Gastrocnemius medialis (tissue), 4 donors: ENCODE measurements around the gene LUZP1. TPM values are rescaled to one million over a fixed set of nuclear protein-coding genes. Genes with fewer than 3 reads are reported as not detected.
A peak's percentile ranks its signal among the peaks of the same experiment; 100 is the strongest.

Experiments used
- ATAC-seq, 2 donors: fragments of 150-250 bp; one replicate each; pipeline ENCODE4 v1.9.1; 2016
- DNase-seq, 2 donors: peaks; one replicate each; pipeline ENCODE4 v3.0.0-alpha.2; 2019
- H3K27ac ChIP-seq, 4 donors: fragments of 200-600 bp; sonication (generic); 1 replicate in 1 of 4; 2 replicates in 3 of 4; pipeline ENCODE4 v1.5.1; 2016 to 2018; ENCODE audit warnings: mild to moderate bottlenecking in 2 of 4, moderate library complexity in 1 of 4
- H3K27me3 ChIP-seq, 3 donors: fragments of 200-600 bp; sonication (generic) in 2 of 3; 1 replicate in 1 of 3; 2 replicates in 2 of 3; pipeline versions ENCODE4 v1.5.1 to v1.6.0; 2016 to 2019; ENCODE audit warnings: mild to moderate bottlenecking in 1 of 3, moderate library complexity in 1 of 3
- H3K36me3 ChIP-seq, 2 donors: fragments of 200-600 bp; sonication (generic) in 1 of 2; one replicate each; pipeline ENCODE4 v1.5.1; 2017 to 2018
- H3K4me1 ChIP-seq, 2 donors: fragments of 200-600 bp; sonication (generic) in 1 of 2; one replicate each; pipeline ENCODE4 v1.5.1; 2016 to 2017; ENCODE audit warnings: mild to moderate bottlenecking in 2 of 2
- H3K4me3 ChIP-seq, 4 donors: fragments of 200-600 bp; sonication (generic) in 3 of 4; 1 replicate in 1 of 4; 2 replicates in 3 of 4; pipeline ENCODE4 v1.5.1; 2016 to 2019; ENCODE audit warnings: mild to moderate bottlenecking in 2 of 4
- H3K9me3 ChIP-seq, 3 donors: fragments of 200-600 bp; sonication (generic) in 2 of 3; 1 replicate in 1 of 3; 2 replicates in 2 of 3; pipeline ENCODE4 v1.5.1; 2016 to 2019
- POLR2A ChIP-seq, 2 donors: fragments of 450-650 bp; IDR thresholded peaks; one replicate each; pipeline ENCODE4 v1.6.1; 2017; ENCODE audit warnings: antibody characterized with exemption in 2 of 2, mild to moderate bottlenecking in 2 of 2, moderate library complexity in 2 of 2
- in situ Hi-C, 4 donors: fragments of 200-750 bp; cut with MboI; loops; one replicate each; pipeline versions ENCODE4 v1.15.0 to v1.8.0; 2017; ENCODE audit warnings: low sequenced_read_pairs in 4 of 4
- intact Hi-C: fragments of 100-400 bp; cut with DNase I; formaldehyde crosslinking; loops from one replicate; pipeline ENCODE4 v1.15.1; 2023; ENCODE audit warnings: low total_unique reads
- total RNA-seq, 4 donors: library from RNA; depleted of rRNA; stranded (reverse); fragments of >200 nt; gene quantifications; one replicate each; pipeline versions ENCODE4 v1.1.0 to v1.2.3, GENCODE V29; 2016
- TF ChIP-seq, protein P1 (sequence below), 5 experiments: fragments of 450-650 bp in 3 of 5; fragments of 200-600 bp in 2 of 5; sonication (generic) in 2 of 5; IDR thresholded peaks in 4 of 5; conservative IDR thresholded peaks in 1 of 5; 1 replicate in 4 of 5; 2 replicates in 1 of 5; pipeline ENCODE4 v1.5.1; 2016 to 2019; ENCODE audit warnings: antibody characterized with exemption in 5 of 5, mild to moderate bottlenecking in 3 of 5, moderate library complexity in 3 of 5

Gene LUZP1
- total RNA-seq, 4 donors from 2014 or later = 4.1 to 5.4 (median 4.9) TPM

DNA sequence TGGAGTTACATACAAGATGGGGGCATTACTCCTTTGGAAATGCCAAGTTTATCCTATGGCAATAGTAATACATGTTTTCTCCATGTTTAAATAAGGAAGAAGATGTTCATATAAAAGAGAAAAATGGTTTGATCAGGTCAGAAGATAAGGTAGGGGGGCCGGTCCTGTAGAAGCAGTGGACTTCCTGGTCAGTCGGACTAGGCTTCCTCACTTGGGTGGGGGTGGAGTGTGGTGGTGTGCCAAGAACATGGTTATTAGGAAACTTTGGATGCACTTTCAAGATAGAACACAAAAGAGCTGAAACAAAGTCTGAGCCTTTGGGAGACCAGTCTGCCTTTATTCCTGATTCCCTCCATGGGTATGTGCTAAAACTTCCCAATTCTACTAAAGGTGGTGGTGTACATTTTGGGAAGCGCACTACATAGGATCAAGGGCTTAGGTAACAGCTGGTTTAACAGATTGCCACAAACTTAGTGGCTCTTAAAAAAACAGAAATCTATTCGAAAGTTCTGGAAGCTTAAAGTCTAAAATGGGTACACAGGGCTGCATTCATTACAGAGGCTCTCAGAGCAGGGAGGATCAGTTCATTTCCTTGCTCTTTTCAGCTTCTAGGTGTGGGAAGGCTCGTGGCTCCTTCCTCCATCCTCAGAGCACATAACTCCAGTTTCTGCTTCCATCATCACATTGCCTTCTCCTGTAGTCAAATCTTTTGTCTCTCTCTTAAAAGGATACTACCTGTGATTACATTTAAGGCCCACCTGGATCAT is 84.8 kb downstream of the LUZP1 start:
- no peak overlapping the region for H3K27ac ChIP-seq
- in situ Hi-C loops = no loop called here
- DNase-seq = peak in 1 of 2 donors; percentile 33

DNA sequence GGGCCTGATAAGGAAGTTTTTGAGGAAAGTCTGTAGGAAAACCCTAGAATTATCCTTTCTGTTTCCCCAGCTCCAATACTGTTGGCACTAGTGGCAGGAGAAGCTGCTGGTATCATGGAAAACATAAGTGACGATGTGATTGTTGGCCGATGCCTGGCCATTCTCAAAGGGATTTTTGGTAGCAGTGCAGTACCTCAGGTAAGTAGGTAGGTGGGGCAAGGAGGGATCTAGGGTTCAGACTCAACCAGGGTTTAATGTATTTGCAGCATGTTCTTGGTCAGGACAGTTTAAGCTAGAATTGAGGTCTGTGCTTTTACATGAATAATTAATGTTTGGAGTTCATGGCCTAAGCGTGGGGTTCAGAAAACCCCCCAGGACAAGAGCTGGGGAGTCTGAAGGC is 87.3 kb downstream of the LUZP1 start:
- no peak for DNase-seq
- Histone ChIP-seq H3K27me3 (no peaks in the 10 kb centered on the region), H3K36me3 (peaks cover 0 to 79% of the 10 kb centered on the region in 2 donors)

More for the DNA sequence above, 84.8 kb downstream of the LUZP1 start:
- Histone ChIP-seq H3K36me3 (peaks cover 0 to 74% of the 10 kb centered on the region in 2 donors), H3K9me3 (no peaks in the 10 kb centered on the region), H3K4me3 (no peak overlapping the region), H3K4me1 (no peaks in the 10 kb centered on the region), H3K27me3 (no peaks in the 10 kb centered on the region)
- peak in 1 of 2 donors; percentile 30 for ATAC-seq
- TF ChIP-seq POLR2A (IDR thresholded peaks at IDR 0.05) = no peak
- TF ChIP-seq, protein P1, sequence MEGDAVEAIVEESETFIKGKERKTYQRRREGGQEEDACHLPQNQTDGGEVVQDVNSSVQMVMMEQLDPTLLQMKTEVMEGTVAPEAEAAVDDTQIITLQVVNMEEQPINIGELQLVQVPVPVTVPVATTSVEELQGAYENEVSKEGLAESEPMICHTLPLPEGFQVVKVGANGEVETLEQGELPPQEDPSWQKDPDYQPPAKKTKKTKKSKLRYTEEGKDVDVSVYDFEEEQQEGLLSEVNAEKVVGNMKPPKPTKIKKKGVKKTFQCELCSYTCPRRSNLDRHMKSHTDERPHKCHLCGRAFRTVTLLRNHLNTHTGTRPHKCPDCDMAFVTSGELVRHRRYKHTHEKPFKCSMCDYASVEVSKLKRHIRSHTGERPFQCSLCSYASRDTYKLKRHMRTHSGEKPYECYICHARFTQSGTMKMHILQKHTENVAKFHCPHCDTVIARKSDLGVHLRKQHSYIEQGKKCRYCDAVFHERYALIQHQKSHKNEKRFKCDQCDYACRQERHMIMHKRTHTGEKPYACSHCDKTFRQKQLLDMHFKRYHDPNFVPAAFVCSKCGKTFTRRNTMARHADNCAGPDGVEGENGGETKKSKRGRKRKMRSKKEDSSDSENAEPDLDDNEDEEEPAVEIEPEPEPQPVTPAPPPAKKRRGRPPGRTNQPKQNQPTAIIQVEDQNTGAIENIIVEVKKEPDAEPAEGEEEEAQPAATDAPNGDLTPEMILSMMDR (IDR thresholded peaks at IDR 0.05 in 4 of 5, conservative IDR thresholded peaks at IDR 0.05 in 1 of 5) = no peak
- intact Hi-C loops = no loop called here

DNA sequence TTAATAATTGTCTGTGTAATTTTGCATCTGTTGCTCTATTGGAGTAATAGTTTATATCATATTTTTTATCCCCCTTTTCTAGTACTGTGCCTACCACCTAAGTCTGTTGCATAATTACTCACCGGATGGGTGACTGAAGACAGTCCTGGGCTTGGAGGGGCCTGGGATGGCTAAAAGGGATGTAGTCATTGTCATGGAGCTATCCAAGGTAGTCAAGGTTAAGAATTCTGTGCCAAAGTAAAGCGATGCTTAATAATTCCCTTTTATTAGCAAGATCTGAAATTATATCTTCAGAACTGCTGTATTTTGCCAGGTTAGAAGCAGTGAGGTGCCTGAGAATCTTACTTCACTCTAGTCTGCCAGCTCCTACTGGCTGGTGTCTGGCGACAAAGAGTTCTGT is 87.8 kb downstream of the LUZP1 start:
- Histone ChIP-seq H3K9me3 (no peaks in the 10 kb centered on the region), H3K4me3 (no peak overlapping the region), H3K4me1 (no peaks in the 10 kb centered on the region), H3K27ac (no peak overlapping the region), H3K27me3 (no peaks in the 10 kb centered on the region), H3K36me3 (peaks cover 0 to 77% of the 10 kb centered on the region in 2 donors)
- intact Hi-C loops (no loop called here), in situ Hi-C loops (no loop called here)
- no peak for ATAC-seq
- TF ChIP-seq POLR2A (IDR thresholded peaks at IDR 0.05) = no peak
- TF ChIP-seq, protein P1 (IDR thresholded peaks at IDR 0.05 in 4 of 5, conservative IDR thresholded peaks at IDR 0.05 in 1 of 5) = no peak
- no peak for DNase-seq

More for the DNA sequence above, 87.3 kb downstream of the LUZP1 start:
- intact Hi-C loops = no loop called here
- Histone ChIP-seq H3K27ac (no peak overlapping the region), H3K4me3 (no peak overlapping the region), H3K9me3 (no peaks in the 10 kb centered on the region), H3K4me1 (no peaks in the 10 kb centered on the region)
- ATAC-seq = no peak
- in situ Hi-C loops = no loop called here
- no peak for TF ChIP-seq POLR2A (IDR thresholded peaks at IDR 0.05)
- TF ChIP-seq, protein P1 (IDR thresholded peaks at IDR 0.05 in 4 of 5, conservative IDR thresholded peaks at IDR 0.05 in 1 of 5) = no peak

DNA sequence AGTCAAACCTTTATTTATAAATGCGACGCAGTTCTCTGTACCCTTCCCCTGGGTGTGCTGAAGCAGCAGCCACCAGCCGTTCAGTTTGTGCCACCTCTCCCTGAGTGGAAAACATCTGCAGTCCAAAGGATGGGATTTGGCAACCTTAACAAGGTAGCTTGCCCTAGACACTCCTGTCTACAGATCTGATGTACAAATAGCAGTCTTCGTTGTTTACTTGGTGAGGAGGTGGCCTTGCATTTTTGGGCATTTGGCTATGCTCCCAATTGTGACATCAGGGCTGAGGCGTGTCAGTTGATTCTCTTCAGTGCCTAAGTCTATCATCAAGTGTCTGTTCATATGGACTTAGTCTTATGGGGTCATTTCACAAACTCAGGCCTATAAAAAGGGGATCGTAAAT is 89.6 kb downstream of the LUZP1 start:
- intact Hi-C loops = no loop called here
- no peak for DNase-seq

More for the DNA sequence above, 89.6 kb downstream of the LUZP1 start:
- no peak for TF ChIP-seq POLR2A (IDR thresholded peaks at IDR 0.05)
- TF ChIP-seq, protein P1 (IDR thresholded peaks at IDR 0.05 in 4 of 5, conservative IDR thresholded peaks at IDR 0.05 in 1 of 5) = no peak
- Histone ChIP-seq H3K9me3 (no peaks in the 10 kb centered on the region), H3K36me3 (peaks cover 0 to 63% of the 10 kb centered on the region in 2 donors), H3K27ac (no peak overlapping the region), H3K27me3 (no peaks in the 10 kb centered on the region), H3K4me1 (no peaks in the 10 kb centered on the region), H3K4me3 (no peak overlapping the region)
- in situ Hi-C loops = no loop called here
- ATAC-seq = no peak
